Measurements from ENCODE around the gene PHF5A.

The PHF5A gene

GRCh38 chr22:41411021-41411851 is 57.3 kb downstream of the PHF5A start:
- DNase-seq (ENCODE audit: low read depth), result no peak

- DNase-seq (ENCODE audit: low read depth), result no peak
These were observed 58.2 kb downstream of the PHF5A start for GRCh38 chr22:41410311-41410751.
